Spleen (tissue), 11 donors: ENCODE results near the gene PHF21B. TPM values are rescaled to one million over a fixed set of nuclear protein-coding genes. Genes with fewer than 3 reads are reported as not detected.

Experiments used
- DNase-seq: peaks from one replicate; pipeline ENCODE4 v3.0.0-alpha.2; 2020
- H3K27ac ChIP-seq, 8 donors: fragments of 200-600 bp; sonication (generic) in 7 of 8; 1 replicate in 4 of 8; 2 replicates in 4 of 8; pipeline versions ENCODE4 v1.5.0 to v1.8.0; 2016 to 2021; ENCODE audit warnings: inconsistent platforms in 4 of 8, mild to moderate bottlenecking in 4 of 8, moderate library complexity in 1 of 8
- H3K27me3 ChIP-seq, 7 donors: fragments of 200-600 bp; sonication (generic) in 6 of 7; replicated peaks in 1 of 7; 1 replicate in 4 of 7; 2 replicates in 3 of 7; pipeline versions ENCODE4 v1.5.0 to v1.8.0; 2016 to 2021; ENCODE audit warnings: inconsistent platforms in 3 of 7, mild to moderate bottlenecking in 1 of 7
- H3K36me3 ChIP-seq, 6 donors: fragments of 200-600 bp; sonication (generic) in 5 of 6; 1 replicate in 4 of 6; 2 replicates in 2 of 6; pipeline versions ENCODE4 v1.5.0 to v1.8.0; 2016 to 2021; ENCODE audit warnings: inconsistent platforms in 2 of 6
- H3K4me1 ChIP-seq, 6 donors: fragments of 200-600 bp; sonication (generic) in 5 of 6; 1 replicate in 3 of 6; 2 replicates in 3 of 6; pipeline versions ENCODE4 v1.5.0 to v1.8.0; 2016 to 2021; ENCODE audit warnings: inconsistent platforms in 3 of 6
- H3K4me3 ChIP-seq, 8 donors: fragments of 200-600 bp; sonication (generic) in 7 of 8; 1 replicate in 4 of 8; 2 replicates in 4 of 8; pipeline versions ENCODE4 v1.5.0 to v1.8.0; 2016 to 2021; ENCODE audit warnings: inconsistent platforms in 4 of 8, mild to moderate bottlenecking in 4 of 8, moderate library complexity in 2 of 8
- H3K9me3 ChIP-seq, 8 donors: fragments of 200-600 bp; sonication (generic) in 7 of 8; 1 replicate in 4 of 8; 2 replicates in 4 of 8; pipeline versions ENCODE4 v1.5.0 to v1.8.0; 2016 to 2021; ENCODE audit warnings: inconsistent platforms in 4 of 8
- CTCF ChIP-seq, 11 experiments: fragments of 200-600 bp in 7 of 11; fragments of 450-650 bp in 4 of 11; sonication (generic) in 4 of 11; IDR thresholded peaks in 8 of 11; conservative IDR thresholded peaks in 3 of 11; 1 replicate in 7 of 11; 2 replicates in 4 of 11; pipeline versions ENCODE4 v1.4.0 to v1.8.0; 2016 to 2021; ENCODE audit warnings: antibody characterized with exemption in 11 of 11, inconsistent platforms in 4 of 11, mild to moderate bottlenecking in 1 of 11
- POLR2A ChIP-seq, 3 donors: fragments of 450-650 bp; IDR thresholded peaks; one replicate each; pipeline ENCODE4 v1.5.1; 2017; ENCODE audit warnings: antibody characterized with exemption in 3 of 3, mild to moderate bottlenecking in 1 of 3
- POLR2AphosphoS5 ChIP-seq, 3 donors: sonication (generic); formaldehyde crosslinking; IDR thresholded peaks; one replicate each; pipeline ENCODE4 v1.5.1; 2017; ENCODE audit warnings: antibody characterized with exemption in 3 of 3
- WGBS, 5 donors: extraction: QIAGEN DNeasy Blood & Tissue Kit in 3 of 5; methylation state at CpG; one replicate each; pipeline versions ENCODE4 v1.1.5 to v1.1.7; 2013 to 2018; 5-methylcytosine and 5-hydroxymethylcytosine counted together
- intact Hi-C: fragments of 100-400 bp; cut with DNase I; formaldehyde crosslinking; loops from one replicate; pipeline ENCODE4 v1.15.0; 2023; ENCODE audit warnings: low total_unique reads
- polyA plus RNA-seq, 3 donors: library from polyadenylated mRNA; stranded (reverse); fragments of 200-250 nt; gene quantifications; one replicate each; pipeline ENCODE4 v1.2.1, GENCODE V29; 2013
- total RNA-seq, 7 donors: library from RNA; depleted of rRNA in 3 of 7; stranded (reverse); fragments of >200 nt in 3 of 7; fragmentation: NEBNext Ultra II Directional in 4 of 7; extraction: Animal tissue kit (Norgen Biotek cat#: 25700) in 4 of 7; gene quantifications; one replicate each; pipeline versions ENCODE4 v1.1.0 to v1.2.1, GENCODE V29; 2016 to 2021
- donor health status: healthy with polysubstance abuse.
- donor health status: DM: no; HTN: no; CAD: no; lungs with moderate emphysema.
- donor health status: DM: no; HTN: no; CAD: no.
- donor health status: Bipolar disorder and iron deficiency.
- donor health status: healthy.
- donor health status: DM: no; HTN: no; CAD: no.
- donor health status: DM: yes; HTN: yes; CAD: no.

Gene PHF21B
- total and polyA plus RNA-seq, 10 donors, result 0.03 to 0.46 (median 0.09) TPM; not detected in 4

DNA sequence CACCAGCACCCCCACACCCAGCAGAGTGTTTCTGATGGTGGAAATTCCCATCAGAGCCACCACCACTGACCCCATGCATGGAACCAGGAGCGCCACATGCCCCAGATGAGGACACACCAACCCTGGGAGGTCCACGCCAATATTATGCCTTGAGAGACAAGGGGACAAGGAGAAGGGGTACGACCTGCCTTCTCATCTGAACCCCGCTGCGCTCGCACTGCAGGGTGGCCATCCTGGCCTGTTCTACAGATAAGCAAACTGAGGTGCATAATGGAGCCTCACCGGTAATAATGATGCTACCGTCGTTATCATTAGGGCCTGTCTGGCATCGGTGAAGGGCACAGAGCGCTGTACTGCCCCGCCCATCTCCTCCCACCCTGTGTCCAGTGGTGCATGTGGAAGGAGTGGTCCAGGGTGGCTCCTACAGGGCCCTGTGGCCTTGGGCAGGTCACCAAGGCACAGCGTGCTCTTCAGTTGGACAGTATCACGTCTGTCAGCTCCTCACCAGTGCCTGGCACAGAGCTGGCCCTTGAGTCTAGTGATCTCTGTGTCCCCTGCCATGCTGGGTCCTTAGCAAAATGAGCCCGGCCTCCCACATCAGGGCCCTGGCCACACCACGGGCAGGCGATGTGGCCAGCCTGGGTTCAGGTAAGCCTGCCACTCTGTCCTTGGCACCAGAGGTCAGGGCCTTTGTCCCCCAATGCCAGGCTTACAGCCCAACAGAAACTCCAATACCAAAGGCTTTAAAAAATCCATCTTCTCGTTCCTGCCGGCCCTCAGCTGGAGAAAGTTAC is 92.2 kb downstream of the PHF21B start:
- Histone ChIP-seq H3K27me3 (peaks cover 0 to 15% (median 0%) of the 10 kb centered on the region in 7 donors), H3K27ac (no peak overlapping the region), H3K9me3 (no peaks in the 10 kb centered on the region), H3K4me3 (no peak overlapping the region), H3K36me3 (no peaks in the 10 kb centered on the region), H3K4me1 (no peaks in the 10 kb centered on the region)
- 82 to 94% (median 88%) methylated on average over 13 to 19 of the region's 19 CpGs for WGBS, 5 donors
- intact Hi-C loops, result no loop called here
- TF ChIP-seq CTCF (IDR thresholded peaks at IDR 0.05 in 8 of 11, conservative IDR thresholded peaks at IDR 0.05 in 3 of 11) (no peak), POLR2A (IDR thresholded peaks at IDR 0.05) (no peak), POLR2AphosphoS5 (IDR thresholded peaks at IDR 0.05) (no peak)
- DNase-seq, result peak; percentile 46

GRCh38 chr22:44916281-44917231 is 93.2 kb downstream of the PHF21B start:
- no peaks in the 10 kb centered on the region for H3K36me3 ChIP-seq
- peaks cover 0 to 5% (median 2%) of the 10 kb centered on the region in 8 donors for H3K9me3 ChIP-seq
- peaks cover 0 to 15% (median 0%) of the 10 kb centered on the region in 7 donors for H3K27me3 ChIP-seq
- TF ChIP-seq CTCF (IDR thresholded peaks at IDR 0.05 in 8 of 11, conservative IDR thresholded peaks at IDR 0.05 in 3 of 11) (no peak), POLR2A (IDR thresholded peaks at IDR 0.05) (no peak), POLR2AphosphoS5 (IDR thresholded peaks at IDR 0.05) (no peak)
- 84 to 89% (median 89%) methylated on average over 29 to 46 of the region's 46 CpGs for WGBS, 5 donors
- DNase-seq, result peak; percentile 60
- H3K27ac ChIP-seq, result no peak overlapping the region
- intact Hi-C loops, result no loop called here
- no peak overlapping the region for H3K4me3 ChIP-seq
- H3K4me1 ChIP-seq, result no peaks in the 10 kb centered on the region

GRCh38 chr22:44915441-44915840 is 94.4 kb downstream of the PHF21B start:
- 70 to 95% (median 80%) methylated on average over 10 of the region's 10 CpGs for WGBS, 5 donors
- TF ChIP-seq POLR2AphosphoS5 (IDR thresholded peaks at IDR 0.05), result no peak
- no peak for TF ChIP-seq CTCF (IDR thresholded peaks at IDR 0.05 in 8 of 11, conservative IDR thresholded peaks at IDR 0.05 in 3 of 11)
- no peak for TF ChIP-seq POLR2A (IDR thresholded peaks at IDR 0.05)
- intact Hi-C loops, result no loop called here
- peaks cover 0 to 16% (median 12%) of the 10 kb centered on the region in 8 donors for H3K9me3 ChIP-seq
- H3K36me3 ChIP-seq, result no peaks in the 10 kb centered on the region
- H3K4me1 ChIP-seq, result no peaks in the 10 kb centered on the region
- H3K27ac ChIP-seq, result no peak overlapping the region
- peaks cover 0 to 15% (median 0%) of the 10 kb centered on the region in 7 donors for H3K27me3 ChIP-seq
- peak; percentile 38 for DNase-seq
- no peak overlapping the region for H3K4me3 ChIP-seq
